Caco-2 (cell line): ENCODE measurements around the gene PHF23. TPM values are rescaled to one million over a fixed set of nuclear protein-coding genes. Genes with fewer than 3 reads are reported as not detected.

Experiments used
- BruUV-seq: library from RNA; stranded (reverse); fragments of 400-500 nt; replicated peaks from 2 replicates; lab custom pipeline; 2021; lab: Mats Ljungman, UMichigan
- CTCF ChIA-PET: fragments of 300-600 bp; sonication (Branson Sonifier 250); formaldehyde crosslinking; loops from one replicate; lab custom pipeline; 2022; ENCODE audit warnings: antibody characterized with exemption; lab: Charles Lee
- POLR2A ChIA-PET: fragments of 300-600 bp; sonication (Branson Sonifier 250); formaldehyde crosslinking; loops from one replicate; lab custom pipeline; 2022; ENCODE audit warnings: antibody characterized with exemption; lab: Charles Lee
- DNase-seq, 2 experiments: peaks; one replicate each; pipeline versions ENCODE4 v3.0.0 to v3.0.0-alpha.2; 2020 to 2022
- H3K27me3 ChIP-seq: replicated peaks from 2 replicates; pipeline ENCODE4 v1.6.0; 2011; ENCODE audit warnings: low read length; ENCODE audit not compliant: control insufficient read depth, insufficient read depth
- H3K36me3 ChIP-seq: 2 replicates; pipeline ENCODE4 v1.5.1; 2011; ENCODE audit warnings: low read length; ENCODE audit not compliant: control insufficient read depth, insufficient read depth
- H3K4me1 ChIP-seq: fragments of 250-450 bp; sonication (Bioruptor Pico); 2 replicates; pipeline ENCODE4 v1.5.1; 2020; ENCODE audit warnings: mild to moderate bottlenecking
- H3K4me3 ChIP-seq: 2 replicates; pipeline ENCODE4 v1.5.1; 2011; ENCODE audit warnings: low read depth, mild to moderate bottlenecking, control low read depth, low read length
- H3K9me3 ChIP-seq: fragments of 250-450 bp; sonication (Bioruptor Pico); 2 replicates; pipeline ENCODE4 v1.5.1; 2020; ENCODE audit warnings: mild to moderate bottlenecking, moderate library complexity
- H3K27ac Mint-ChIP-seq: one replicate; pipeline ENCODE4 v1.8.0; 2022; ENCODE audit warnings: mixed read lengths; ENCODE audit not compliant: unreplicated experiment
- H3K27me3 Mint-ChIP-seq: one replicate; pipeline ENCODE4 v1.8.0; 2022; ENCODE audit warnings: mixed read lengths; ENCODE audit not compliant: insufficient read depth, unreplicated experiment
- H3K36me3 Mint-ChIP-seq: one replicate; pipeline ENCODE4 v1.8.0; 2022; ENCODE audit warnings: mild to moderate bottlenecking, mixed read lengths; ENCODE audit not compliant: insufficient read depth, unreplicated experiment
- H3K4me1 Mint-ChIP-seq: one replicate; pipeline ENCODE4 v1.8.0; 2022; ENCODE audit warnings: low read depth, mixed read lengths; ENCODE audit not compliant: unreplicated experiment
- H3K4me3 Mint-ChIP-seq: one replicate; pipeline ENCODE4 v1.8.0; 2022; ENCODE audit warnings: mild to moderate bottlenecking, moderate library complexity, mixed read lengths; ENCODE audit not compliant: unreplicated experiment
- H3K9me3 Mint-ChIP-seq: one replicate; pipeline ENCODE4 v1.8.0; 2022; ENCODE audit warnings: mixed read lengths; ENCODE audit not compliant: unreplicated experiment
- intact Hi-C: fragments of 100-400 bp; cut with micrococcal nuclease; formaldehyde crosslinking; loops from one replicate; pipeline ENCODE4 v1.10.0; 2022; ENCODE audit not compliant: unreplicated experiment
- total RNA-seq: library from RNA; stranded (reverse); gene quantifications from 2 replicates; pipeline ENCODE4 v1.2.3, GENCODE V29; 2022
- TF ChIP-seq, protein P1 (sequence below), 2 experiments: fragments of 200-600 bp in 1 of 2; IDR thresholded peaks; 1 replicate in 1 of 2; 2 replicates in 1 of 2; pipeline versions ENCODE4 v1.5.1 to v1.8.0; 2011 to 2022; ENCODE audit warnings: antibody characterized with exemption in 1 of 2, control low read depth in 1 of 2, inconsistent platforms in 1 of 2, low read depth in 1 of 2, low read length in 1 of 2, mild to moderate bottlenecking in 1 of 2, moderate library complexity in 1 of 2; ENCODE audit not compliant: insufficient read depth in 1 of 2, severe bottlenecking in 1 of 2, unreplicated experiment in 1 of 2

PHF23 gene
- total RNA-seq, 1 experiment from 2014 or later: 20.5 TPM

DNA sequence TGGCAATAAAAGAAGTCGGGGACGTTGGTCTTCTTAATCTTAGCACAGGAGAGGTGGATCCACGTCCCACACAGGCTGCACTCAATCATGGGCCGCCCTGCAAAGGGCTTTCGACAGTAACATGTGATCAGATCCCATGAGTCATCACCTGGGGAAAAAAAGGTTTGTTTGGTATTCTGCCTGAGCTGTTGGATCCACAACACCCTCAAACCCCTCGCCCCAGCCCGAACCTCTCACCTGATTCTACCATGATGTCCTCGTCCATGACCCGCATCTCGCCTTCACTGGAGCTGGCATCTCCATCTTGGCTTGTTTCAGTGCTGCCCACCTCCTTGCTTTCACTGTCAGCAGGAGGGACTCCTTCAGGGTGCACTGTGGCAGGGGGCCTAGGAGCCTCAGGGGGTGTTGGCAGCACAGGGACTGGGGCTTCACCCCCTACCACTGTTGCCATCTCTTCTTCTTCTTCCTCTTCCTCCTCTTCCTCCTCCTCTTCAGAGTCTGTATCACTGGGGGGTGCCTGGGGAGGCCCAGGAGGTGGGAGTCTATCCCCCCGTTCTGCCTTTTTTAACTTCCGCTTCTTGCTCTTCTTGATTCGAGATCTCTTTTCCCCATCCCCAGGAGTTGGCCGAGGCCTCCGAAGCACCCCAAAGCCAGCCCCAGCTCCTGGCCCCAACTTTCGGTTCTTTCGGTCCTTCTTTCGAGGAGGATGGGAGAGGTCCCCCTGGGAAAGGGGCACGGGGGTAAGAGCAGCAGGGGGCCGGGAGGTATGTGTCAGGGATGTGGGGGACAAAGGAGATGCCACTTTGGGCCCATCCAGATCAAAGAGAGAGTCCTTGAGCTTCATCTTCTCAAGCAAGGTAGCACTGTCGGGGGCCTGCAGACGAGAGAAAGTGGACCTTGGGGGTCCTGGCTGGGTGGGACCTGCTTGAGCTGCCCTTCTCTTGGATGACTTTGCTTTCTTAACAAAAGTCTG, 3.3 kb downstream of the PHF23 start:
- intact Hi-C loops: no loop called here
- Mint-ChIP-seq H3K4me1 (peaks cover 22% of the 10 kb centered on the region), H3K27me3 (no peaks in the 10 kb centered on the region), H3K4me3 (peak overlapping the region; percentile 11), H3K9me3 (no peaks in the 10 kb centered on the region), H3K36me3 (peaks cover 63% of the 10 kb centered on the region), H3K27ac (peak overlapping the region; percentile 48)
- Histone ChIP-seq H3K4me1 (peaks cover 6% of the 10 kb centered on the region; the same call in 1 of the 2 replicates), H3K27me3 (no peaks in the 10 kb centered on the region), H3K36me3 (no peaks in the 10 kb centered on the region; the same call in 1 of the 2 replicates), H3K4me3 (no peak overlapping the region), H3K9me3 (no peaks in the 10 kb centered on the region)
- CTCF ChIA-PET: no interaction called here
- TF ChIP-seq, protein P1, sequence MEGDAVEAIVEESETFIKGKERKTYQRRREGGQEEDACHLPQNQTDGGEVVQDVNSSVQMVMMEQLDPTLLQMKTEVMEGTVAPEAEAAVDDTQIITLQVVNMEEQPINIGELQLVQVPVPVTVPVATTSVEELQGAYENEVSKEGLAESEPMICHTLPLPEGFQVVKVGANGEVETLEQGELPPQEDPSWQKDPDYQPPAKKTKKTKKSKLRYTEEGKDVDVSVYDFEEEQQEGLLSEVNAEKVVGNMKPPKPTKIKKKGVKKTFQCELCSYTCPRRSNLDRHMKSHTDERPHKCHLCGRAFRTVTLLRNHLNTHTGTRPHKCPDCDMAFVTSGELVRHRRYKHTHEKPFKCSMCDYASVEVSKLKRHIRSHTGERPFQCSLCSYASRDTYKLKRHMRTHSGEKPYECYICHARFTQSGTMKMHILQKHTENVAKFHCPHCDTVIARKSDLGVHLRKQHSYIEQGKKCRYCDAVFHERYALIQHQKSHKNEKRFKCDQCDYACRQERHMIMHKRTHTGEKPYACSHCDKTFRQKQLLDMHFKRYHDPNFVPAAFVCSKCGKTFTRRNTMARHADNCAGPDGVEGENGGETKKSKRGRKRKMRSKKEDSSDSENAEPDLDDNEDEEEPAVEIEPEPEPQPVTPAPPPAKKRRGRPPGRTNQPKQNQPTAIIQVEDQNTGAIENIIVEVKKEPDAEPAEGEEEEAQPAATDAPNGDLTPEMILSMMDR (IDR thresholded peaks at IDR 0.05; ENCODE audit: insufficient read depth in 1 of 2, low read depth in 1 of 2, low read length in 1 of 2, severe bottlenecking in 1 of 2, unreplicated experiment in 1 of 2): no peak
- no peak for DNase-seq
- no TSS peak for BruUV-seq
- POLR2A ChIA-PET: no interaction called here

GRCh38 chr17:7234083-7234951, 4.9 kb downstream of the PHF23 start, which contains the start of gene DVL2:
TSS of gene DVL2 (minus strand) at chr17:7234517. CDS start at chr17:7234262, 255 bp downstream.
- peak; percentile 88 to 91 for DNase-seq
- Histone ChIP-seq H3K9me3 (no peaks in the 10 kb centered on the region), H3K4me3 (peak within 1 kb of the TSS; percentile 65), H3K36me3 (no peaks in the 10 kb centered on the region; the same call in none of the 2 replicates), H3K4me1 (no peaks in the 10 kb centered on the region), H3K27me3 (no peaks in the 10 kb centered on the region)
- intact Hi-C loops: no loop called here
- H3K4me3 Mint-ChIP-seq: peak within 1 kb of the TSS; percentile 93
- TF ChIP-seq, protein P1 (IDR thresholded peaks at IDR 0.05; ENCODE audit: insufficient read depth in 1 of 2, low read depth in 1 of 2, low read length in 1 of 2, severe bottlenecking in 1 of 2, unreplicated experiment in 1 of 2): no peak
- no peaks in the 10 kb centered on the region for H3K27me3 Mint-ChIP-seq
- H3K27ac Mint-ChIP-seq: peak within 1 kb of the TSS; percentile 85
- peaks cover 13% of the 10 kb centered on the region for H3K4me1 Mint-ChIP-seq
- no peaks in the 10 kb centered on the region for H3K9me3 Mint-ChIP-seq
- TSS peak; percentile 31 for BruUV-seq
- POLR2A ChIA-PET: interaction anchor here (0.5 to 1.2 kb wide), 3 partner anchors 15 to 1905 kb away, joined by 4 to 6 read pairs (median 5); partner anchors contain the start of genes ACADVL and DLG4
- H3K36me3 Mint-ChIP-seq: peaks cover 76% of the 10 kb centered on the region
- CTCF ChIA-PET: interaction anchor here (0.9 kb wide), 1 partner anchor 14 kb away, joined by 3 read pairs; no protein-coding TSS in a partner anchor
